Sigmoid colon (tissue), 7 donors: ENCODE measurements around the gene YEATS4. TPM values are rescaled to one million over a fixed set of nuclear protein-coding genes. Genes with fewer than 3 reads are reported as not detected.

Experiments used
- DNase-seq: peaks from one replicate; pipeline ENCODE4 v3.0.0-alpha.2; 2019
- H3K27ac ChIP-seq, 4 donors: fragments of 200-600 bp; sonication (generic); one replicate each; pipeline ENCODE4 v1.5.1; 2016 to 2019; ENCODE audit warnings: mild to moderate bottlenecking in 1 of 4
- H3K27me3 ChIP-seq, 3 donors: fragments of 200-600 bp; sonication (generic); one replicate each; pipeline ENCODE4 v1.5.1; 2019; ENCODE audit warnings: mild to moderate bottlenecking in 1 of 3
- H3K36me3 ChIP-seq, 4 donors: fragments of 200-600 bp; sonication (generic); one replicate each; pipeline ENCODE4 v1.5.1; 2016 to 2019
- H3K4me1 ChIP-seq, 4 donors: fragments of 200-600 bp; sonication (generic); one replicate each; pipeline ENCODE4 v1.5.1; 2017 to 2019
- H3K4me3 ChIP-seq, 4 donors: fragments of 200-600 bp; sonication (generic); one replicate each; pipeline ENCODE4 v1.5.1; 2017 to 2019; ENCODE audit warnings: mild to moderate bottlenecking in 2 of 4, moderate library complexity in 1 of 4
- H3K9me3 ChIP-seq, 4 donors: fragments of 200-600 bp in 3 of 4; sonication (generic) in 3 of 4; one replicate each; pipeline versions ENCODE4 v1.5.1 to v1.6.1; 2013 to 2019
- CTCF ChIP-seq, 4 experiments: fragments of 450-650 bp in 3 of 4; fragments of 200-600 bp in 1 of 4; IDR thresholded peaks; one replicate each; pipeline ENCODE4 v1.5.1; 2016 to 2019; ENCODE audit warnings: antibody characterized with exemption in 4 of 4, mild to moderate bottlenecking in 3 of 4, moderate library complexity in 2 of 4
- EP300 ChIP-seq, 4 donors: sonication (generic); formaldehyde crosslinking; IDR thresholded peaks; one replicate each; pipeline ENCODE4 v1.6.1; 2017; ENCODE audit warnings: antibody characterized with exemption in 4 of 4
- POLR2A ChIP-seq, 2 donors: fragments of 450-650 bp; IDR thresholded peaks; one replicate each; pipeline ENCODE4 v1.6.1; 2016; ENCODE audit warnings: antibody characterized with exemption in 2 of 2, mild to moderate bottlenecking in 2 of 2, moderate library complexity in 2 of 2
- POLR2AphosphoS5 ChIP-seq, 4 donors: sonication (generic); formaldehyde crosslinking; IDR thresholded peaks; one replicate each; pipeline ENCODE4 v1.6.1; 2017; ENCODE audit warnings: antibody characterized with exemption in 4 of 4
- WGBS, 2 donors: extraction: QIAGEN DNeasy Blood & Tissue Kit; methylation state at CpG; one replicate each; pipeline ENCODE4 v1.1.7; 2013; 5-methylcytosine and 5-hydroxymethylcytosine counted together
- intact Hi-C: fragments of 100-400 bp; cut with DNase I; formaldehyde crosslinking; loops from one replicate; pipeline ENCODE4 v1.15.1; 2023
- polyA plus RNA-seq, 3 donors: library from polyadenylated mRNA; stranded (reverse); fragments of 200-250 nt; gene quantifications; one replicate each; pipeline ENCODE4 v1.2.3, GENCODE V29; 2013
- total RNA-seq, 4 donors: library from RNA; depleted of rRNA; stranded (reverse); fragments of >200 nt; gene quantifications; one replicate each; pipeline ENCODE4 v1.1.0, GENCODE V29; 2016
- donor health status: healthy with polysubstance abuse.
- donor health status: Bipolar disorder and iron deficiency.
- donor health status: healthy.

YEATS4 gene
- total and polyA plus RNA-seq, 7 donors: 13.3 to 61.2 (median 19.8) TPM

- Histone ChIP-seq H3K27me3 (no peaks in the 10 kb centered on the region), H3K27ac (no peak overlapping the region), H3K9me3 (no peaks in the 10 kb centered on the region), H3K36me3 (peaks cover 0 to 19% (median 0%) of the 10 kb centered on the region in 4 donors), H3K4me1 (no peaks in the 10 kb centered on the region), H3K4me3 (no peak overlapping the region)
- DNase-seq: no peak
- whole genome bisulfite sequencing, 2 donors: 16 to 36% methylated on average over 1 of the region's 1 CpG
- intact Hi-C loops: no loop called here
- TF ChIP-seq POLR2A (IDR thresholded peaks at IDR 0.05): no peak
- no peak for TF ChIP-seq CTCF (IDR thresholded peaks at IDR 0.05)
- no peak for TF ChIP-seq EP300 (IDR thresholded peaks at IDR 0.05)
- TF ChIP-seq POLR2AphosphoS5 (IDR thresholded peaks at IDR 0.05): no peak
Measured at GRCh38 chr12:69389831-69390230, 30.3 kb downstream of the YEATS4 start.

- 98 to 100% methylated on average over 1 of the region's 1 CpG for WGBS, 2 donors
- intact Hi-C loops: no loop called here
- TF ChIP-seq POLR2A (IDR thresholded peaks at IDR 0.05) (no peak), POLR2AphosphoS5 (IDR thresholded peaks at IDR 0.05) (no peak), EP300 (IDR thresholded peaks at IDR 0.05) (no peak), CTCF (IDR thresholded peaks at IDR 0.05) (no peak)
- no peaks in the 10 kb centered on the region for H3K27me3 ChIP-seq
- H3K4me1 ChIP-seq: no peaks in the 10 kb centered on the region
- DNase-seq: no peak
- peaks cover 0 to 19% (median 0%) of the 10 kb centered on the region in 4 donors for H3K36me3 ChIP-seq
- no peak overlapping the region for H3K27ac ChIP-seq
- H3K9me3 ChIP-seq: peaks cover 0 to 5% (median 0%) of the 10 kb centered on the region in 4 donors
- no peak overlapping the region for H3K4me3 ChIP-seq
Measured at GRCh38 chr12:69392179-69392928, 32.8 kb downstream of the YEATS4 start.

GRCh38 chr12:69396041-69396440 lies 36.5 kb downstream of the YEATS4 start:
- peaks cover 0 to 6% (median 0%) of the 10 kb centered on the region in 4 donors for H3K9me3 ChIP-seq
- TF ChIP-seq POLR2A (IDR thresholded peaks at IDR 0.05) (no peak), POLR2AphosphoS5 (IDR thresholded peaks at IDR 0.05) (no peak), EP300 (IDR thresholded peaks at IDR 0.05) (no peak), CTCF (IDR thresholded peaks at IDR 0.05) (no peak)
- peaks cover 0 to 7% (median 0%) of the 10 kb centered on the region in 4 donors for H3K36me3 ChIP-seq
- H3K4me1 ChIP-seq: no peaks in the 10 kb centered on the region
- no peak for DNase-seq
- WGBS, 2 donors: 88 to 92% methylated on average over 1 of the region's 1 CpG
- intact Hi-C loops: no loop called here
- H3K27me3 ChIP-seq: no peaks in the 10 kb centered on the region
- no peak overlapping the region for H3K4me3 ChIP-seq
- H3K27ac ChIP-seq: no peak overlapping the region

GRCh38 chr12:69396963-69397362 lies 37.4 kb downstream of the YEATS4 start:
- intact Hi-C loops: no loop called here
- Histone ChIP-seq H3K9me3 (peaks cover 0 to 6% (median 0%) of the 10 kb centered on the region in 4 donors), H3K27ac (no peak overlapping the region), H3K27me3 (no peaks in the 10 kb centered on the region), H3K4me1 (peaks cover 0 to 4% (median 0%) of the 10 kb centered on the region in 4 donors), H3K4me3 (no peak overlapping the region), H3K36me3 (no peaks in the 10 kb centered on the region)
- 97 to 98% methylated on average over 3 of the region's 3 CpGs for WGBS, 2 donors
- no peak for DNase-seq
- TF ChIP-seq EP300 (IDR thresholded peaks at IDR 0.05) (no peak), CTCF (IDR thresholded peaks at IDR 0.05) (no peak), POLR2A (IDR thresholded peaks at IDR 0.05) (no peak), POLR2AphosphoS5 (IDR thresholded peaks at IDR 0.05) (no peak)
